Activated CD8-positive, alpha-beta memory T cell treated with anti-CD3 and anti-CD28 coated beads, Interleukin-2, amount 50 U/mL, for 24 hours (primary cell): ENCODE results near the gene VAV1.
"Not testable (repeated sequence)": the region's sequence is repeated elsewhere in the genome, so short reads cannot be mapped to it uniquely, and the experiment has no call there.

Experiments used
- DNase-seq: peaks from one replicate; pipeline ENCODE4 v3.0.0-alpha.2; 2020; ENCODE audit errors: extremely low read depth

VAV1 gene

DNA sequence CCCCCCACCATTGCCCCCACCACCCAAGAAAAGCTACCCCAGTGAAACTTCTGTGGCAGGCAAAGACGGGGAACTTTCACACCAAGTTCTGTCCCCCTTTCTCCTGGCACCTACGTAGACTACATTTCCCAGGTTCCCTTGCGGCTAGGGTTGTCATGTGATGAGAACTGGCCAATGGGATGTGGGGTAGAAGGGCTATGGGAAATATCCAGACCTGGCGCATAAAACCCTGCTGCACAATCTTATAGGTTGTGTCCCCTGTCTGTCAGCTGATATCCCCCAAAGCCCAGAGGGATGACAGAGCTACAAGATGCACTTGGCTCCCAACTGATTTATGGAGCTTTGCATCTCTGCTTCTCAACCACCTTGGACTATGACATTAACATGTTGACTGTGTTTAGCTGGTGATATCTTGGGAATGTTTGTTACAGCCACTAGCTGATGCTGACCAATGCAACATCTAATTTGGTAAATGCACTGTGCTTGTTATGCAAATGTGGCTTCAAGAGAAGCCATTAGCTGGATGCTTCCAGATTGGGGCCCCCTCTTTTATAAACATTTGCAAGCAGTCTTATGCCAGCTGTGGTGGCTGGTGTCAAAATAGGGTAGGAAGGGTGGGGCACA, 11.3 kb upstream of the VAV1 start:
- no peak for DNase-seq

- not testable (repeated sequence) for DNase-seq
Measured at GRCh38 chr19:6762253-6762797, 10.2 kb upstream of the VAV1 start.

- DNase-seq: no peak
Measured at GRCh38 chr19:6765738-6766356, 6.7 kb upstream of the VAV1 start.

DNA sequence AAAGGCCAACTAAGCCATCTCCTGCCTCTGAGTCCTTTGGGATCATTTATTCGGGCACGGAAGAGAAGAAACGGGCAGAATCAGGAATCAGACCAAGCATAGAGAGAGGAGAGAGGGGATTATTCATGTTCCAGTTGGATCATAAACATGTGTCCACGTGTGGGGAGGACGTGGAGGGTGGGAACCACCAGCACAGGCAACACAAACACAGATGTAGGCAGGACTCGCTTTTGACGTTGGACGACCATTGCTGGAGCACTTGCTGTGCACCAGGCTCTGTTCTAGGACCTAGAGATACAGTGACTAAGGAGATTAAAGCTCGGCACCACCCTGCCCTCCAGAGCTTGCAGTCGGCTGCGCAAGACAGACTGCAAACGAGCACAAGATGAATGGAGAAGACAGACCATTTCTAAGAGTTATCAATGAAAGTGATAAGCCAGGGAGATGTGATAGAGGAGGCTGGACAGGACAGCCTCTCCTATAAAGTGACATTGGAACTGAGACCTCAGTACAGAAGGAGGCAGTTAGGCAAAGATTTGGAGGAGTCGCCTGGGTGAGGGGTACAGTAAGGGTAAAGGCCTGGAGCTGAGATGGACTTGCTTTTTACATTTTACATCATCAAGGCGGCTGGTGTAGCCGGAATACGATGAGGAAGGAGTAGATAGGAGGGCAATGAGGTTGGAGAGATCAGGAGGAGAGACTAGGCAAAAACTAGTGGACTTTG, 6.0 kb upstream of the VAV1 start:
- no peak for DNase-seq

DNA sequence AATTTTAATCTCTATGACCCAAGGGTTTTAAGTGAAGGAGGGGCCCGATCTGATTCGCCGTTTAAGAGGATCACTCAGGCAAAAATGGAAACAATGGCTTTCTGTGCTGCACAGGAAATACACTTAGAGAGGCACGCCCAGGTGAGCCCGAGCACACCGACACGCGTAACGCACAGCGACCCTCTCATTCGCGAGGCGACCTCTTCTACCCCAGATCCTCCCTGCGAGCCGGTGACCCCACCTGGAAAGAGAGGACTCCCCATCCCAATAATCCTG, 5.5 kb upstream of the VAV1 start:
- no peak for DNase-seq

DNA sequence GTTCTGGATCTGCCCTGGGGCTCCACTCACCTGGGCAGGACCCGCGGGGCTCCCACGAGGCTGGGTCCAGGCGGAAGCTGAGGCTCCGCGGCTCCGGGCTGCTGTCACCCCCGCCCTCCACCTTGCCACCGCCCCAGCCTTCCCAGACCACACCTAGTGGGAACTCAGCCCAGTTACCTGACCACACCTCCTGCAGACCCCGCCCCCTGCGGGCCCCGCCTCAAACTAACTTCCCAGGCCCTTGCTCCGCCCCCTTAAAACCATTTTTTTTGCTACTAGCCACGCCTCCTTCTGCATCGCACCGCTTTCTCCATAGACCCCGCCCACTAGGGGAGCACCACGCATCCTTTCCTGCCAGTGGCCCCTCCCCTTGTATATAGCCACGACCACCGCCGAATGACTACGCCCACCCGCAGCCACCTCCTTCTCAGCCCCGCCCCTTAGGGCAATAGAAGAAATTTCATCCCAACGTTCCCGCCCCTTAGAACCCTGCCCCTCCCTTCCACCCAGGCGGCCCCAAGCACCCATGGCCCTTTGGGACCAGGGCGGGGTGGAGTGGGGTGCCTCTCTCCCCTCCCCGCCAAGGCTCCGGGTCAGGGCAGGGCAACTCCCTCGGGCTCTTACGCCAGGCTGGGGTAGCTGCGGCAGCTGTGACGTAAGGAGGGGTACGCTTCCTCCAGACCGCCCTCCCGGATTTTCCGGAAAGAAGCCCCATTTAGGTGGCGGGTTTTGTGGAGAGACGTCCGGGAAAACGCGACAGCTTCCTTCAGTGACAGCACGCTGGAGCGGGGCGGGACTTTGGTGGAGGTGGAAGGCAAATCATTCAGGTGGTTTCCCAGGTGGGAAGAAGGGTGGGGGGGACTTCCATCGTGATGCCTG, 4.9 kb upstream of the VAV1 start, which contains the start of gene SH2D3A:
SH2D3A (minus strand) TSS at position 79 of the 879 bp plus-strand sequence. CDS start 3,687 bp downstream, outside the sequence.
- DNase-seq: peak; percentile 85

DNA sequence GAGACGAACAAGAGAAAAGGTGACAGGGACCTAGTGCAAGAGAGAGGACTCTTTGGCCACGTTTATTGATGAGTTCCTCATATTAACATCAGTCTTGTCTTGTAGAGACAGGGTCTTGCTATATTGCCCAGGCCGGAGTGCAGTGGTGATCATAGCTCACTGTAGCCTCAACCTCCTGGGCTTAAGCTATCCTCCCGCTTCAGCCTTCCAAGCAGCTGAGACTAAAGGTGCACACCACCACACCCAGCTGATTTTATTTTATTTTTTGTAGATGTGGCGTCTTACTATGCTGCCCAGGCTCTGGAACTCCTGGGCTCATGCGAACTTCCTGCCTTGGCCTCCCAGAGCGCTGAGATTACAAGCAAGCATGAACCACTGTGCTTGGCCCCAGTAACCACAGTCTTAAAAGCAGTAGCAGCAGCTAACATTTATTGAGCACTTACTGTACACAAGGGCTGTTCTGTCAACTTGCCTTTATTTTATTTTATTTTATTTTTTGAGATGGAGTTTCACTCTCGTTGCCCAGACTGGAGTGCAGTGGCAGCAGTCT, 4.2 kb upstream of the VAV1 start:
- DNase-seq: no peak

DNA sequence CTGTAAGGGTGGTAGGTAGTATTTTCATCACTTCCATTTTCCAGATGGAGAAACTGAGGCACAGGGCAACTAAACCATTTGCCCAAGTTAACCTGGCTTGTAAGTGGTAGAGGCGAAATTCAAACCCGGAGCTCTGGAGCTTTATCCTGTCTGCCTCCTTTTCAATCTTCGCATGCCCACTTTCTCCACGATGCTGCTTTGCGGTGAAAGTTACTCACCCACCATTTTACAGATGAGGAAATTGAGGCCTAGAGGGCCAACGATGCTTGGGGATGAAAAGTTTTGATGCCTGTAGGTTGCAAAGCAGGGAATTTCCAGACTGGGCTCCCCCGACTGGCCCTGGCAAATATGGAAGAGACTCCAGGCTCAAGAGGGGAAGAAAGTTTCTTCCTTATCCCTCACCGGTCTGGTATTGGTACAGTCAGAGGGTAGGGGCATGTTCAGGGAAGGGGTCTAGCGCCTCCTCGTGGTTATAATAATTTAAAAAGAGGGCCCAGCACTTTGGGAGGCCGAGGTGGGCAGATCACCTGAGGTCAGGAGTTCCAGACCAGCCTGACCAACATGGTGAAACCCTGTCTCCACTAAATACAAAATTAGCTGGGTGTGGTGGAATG, 3.4 kb upstream of the VAV1 start:
- no peak for DNase-seq

- not testable (repeated sequence) for DNase-seq
Measured at GRCh38 chr19:6771648-6772027, 870 bp upstream of the VAV1 start.

- no peak for DNase-seq
Measured at GRCh38 chr19:6772866-6773322, 386 bp downstream of the VAV1 start.

GRCh38 chr19:6773323-6773931, 919 bp downstream of the VAV1 start:
- DNase-seq: peak; percentile 44

GRCh38 chr19:6774821-6775707, 2.6 kb downstream of the VAV1 start:
- no peak for DNase-seq

GRCh38 chr19:6776045-6776444, 3.5 kb downstream of the VAV1 start:
- DNase-seq: not testable (repeated sequence)

DNA sequence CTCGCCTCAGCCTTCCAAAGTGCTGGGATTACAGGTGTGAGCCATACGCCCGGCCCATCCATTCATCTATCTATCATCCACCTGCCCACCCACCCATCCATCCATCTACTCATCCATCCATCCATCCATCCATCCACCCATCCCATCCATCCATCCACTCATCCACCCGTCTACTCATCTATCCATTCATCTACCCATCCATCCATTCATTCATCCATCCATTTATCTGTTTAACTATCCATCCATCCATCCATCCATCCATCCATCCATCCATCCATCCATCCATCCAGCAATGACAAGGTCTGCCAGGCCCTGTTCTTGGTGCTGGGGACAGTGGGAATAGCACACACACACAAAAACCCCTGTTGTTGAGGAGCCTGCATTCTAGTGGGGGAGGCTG, 4.5 kb downstream of the VAV1 start:
- no peak for DNase-seq

DNA sequence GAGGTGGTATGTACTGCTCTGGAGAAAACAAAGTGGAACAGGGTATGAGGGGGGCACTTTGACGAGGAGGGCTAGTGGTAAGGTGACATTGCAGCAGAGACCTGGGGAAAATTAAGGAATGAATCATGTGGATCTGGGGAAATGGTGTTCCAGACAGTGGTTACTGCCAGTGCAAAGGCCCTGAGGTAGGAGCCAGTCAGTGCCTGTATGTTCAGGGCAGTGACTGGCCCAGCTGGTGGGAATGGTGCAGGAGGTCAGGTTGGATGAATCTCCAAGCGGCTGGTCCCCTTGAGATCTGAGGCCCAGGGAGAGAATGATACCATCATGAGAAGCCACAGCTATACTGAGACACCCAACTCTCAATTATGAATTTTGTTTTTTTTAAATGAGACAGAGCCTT, 4.9 kb downstream of the VAV1 start:
- no peak for DNase-seq

DNA sequence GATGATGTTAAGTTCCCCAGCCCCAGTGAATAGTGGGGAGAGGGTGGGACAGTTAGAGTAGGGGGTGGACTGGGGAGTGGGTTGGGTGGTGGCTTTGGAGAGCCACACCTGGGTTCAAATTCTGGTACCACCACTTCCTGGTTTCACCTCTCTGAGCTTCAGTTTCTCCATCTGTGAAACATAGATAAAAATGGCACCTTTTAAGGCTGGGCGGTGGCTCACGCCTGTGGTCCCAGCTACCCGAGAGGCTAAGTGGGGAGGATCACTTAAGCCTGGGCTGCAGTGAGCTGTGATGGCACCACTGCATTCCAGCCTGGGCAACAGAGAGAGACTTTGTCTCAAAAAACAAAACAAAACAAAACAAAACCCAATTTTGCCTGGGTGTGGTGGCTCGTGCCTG, 5.9 kb downstream of the VAV1 start:
- no peak for DNase-seq

GRCh38 chr19:6779206-6779605, 6.7 kb downstream of the VAV1 start:
- DNase-seq: no peak

DNA sequence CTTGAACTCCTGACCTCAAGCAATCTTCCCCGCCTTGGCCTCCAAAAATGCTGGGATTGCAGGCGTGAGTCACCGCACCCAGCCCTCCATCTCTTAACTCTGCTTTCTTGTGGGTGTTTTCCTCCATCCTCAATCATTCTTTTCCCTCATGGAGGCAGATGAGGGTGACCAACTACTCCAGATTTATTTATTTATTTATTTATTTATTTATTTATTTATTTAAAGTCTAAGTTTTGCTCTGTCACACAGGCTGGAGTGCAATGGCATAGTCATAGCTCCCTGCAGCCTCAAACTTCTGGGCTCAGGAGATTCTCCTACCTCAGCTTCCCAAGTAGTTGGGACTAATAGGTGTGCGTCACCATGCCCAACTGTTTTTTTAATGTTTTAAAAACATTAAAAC, 14.9 kb downstream of the VAV1 start:
- no peak for DNase-seq

DNA sequence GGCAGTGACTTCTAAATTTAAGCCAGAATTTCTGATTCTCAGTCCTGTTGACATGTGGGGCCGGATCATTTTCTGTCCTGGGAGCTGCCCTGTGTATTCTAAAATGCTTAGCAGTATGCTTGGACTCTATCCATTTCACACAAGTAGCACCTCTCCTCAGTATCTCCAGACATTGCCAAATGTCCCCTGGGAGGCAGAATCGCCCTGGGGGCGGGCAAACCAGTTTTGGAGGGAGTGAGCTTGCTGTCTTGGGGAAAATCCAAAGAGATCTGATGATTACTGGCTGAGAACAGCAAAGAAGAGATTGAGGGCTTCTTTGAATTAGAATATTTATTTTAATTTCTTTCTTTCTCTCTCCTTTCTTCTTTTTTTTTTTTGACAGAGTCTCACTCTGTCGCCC, 16.4 kb downstream of the VAV1 start:
- DNase-seq: no peak
